H9 (cell line): ENCODE results near the gene POLR3H. TPM values are rescaled to one million over a fixed set of nuclear protein-coding genes. Genes with fewer than 3 reads are reported as not detected.

Experiments used
- DNase-seq: peaks from one replicate; pipeline ENCODE4 v3.0.0-alpha.2; 2017
- H2AFZ ChIP-seq: one replicate; pipeline ENCODE4 v1.6.1; 2013; ENCODE audit warnings: mild to moderate bottlenecking, low read length, control low read depth, moderate library complexity
- H2AK5ac ChIP-seq: 2 replicates; pipeline ENCODE4 v1.6.1; 2013; ENCODE audit warnings: low read length, control low read depth, mixed read lengths; ENCODE audit not compliant: insufficient read length
- H2BK120ac ChIP-seq: one replicate; pipeline ENCODE4 v1.6.1; 2013; ENCODE audit warnings: low read depth, mild to moderate bottlenecking, low read length, control low read depth, inconsistent platforms; ENCODE audit not compliant: poor library complexity, severe bottlenecking
- H2BK12ac ChIP-seq: 2 replicates; pipeline ENCODE4 v1.6.1; 2013; ENCODE audit warnings: low read length, control low read depth, mixed read lengths, low read depth; ENCODE audit not compliant: insufficient read length
- H2BK15ac ChIP-seq: 2 replicates; pipeline ENCODE4 v1.6.1; 2013; ENCODE audit warnings: low read depth, low read length, control low read depth
- H2BK20ac ChIP-seq: one replicate; pipeline ENCODE4 v1.6.1; 2013; ENCODE audit warnings: low read depth, mild to moderate bottlenecking, low read length, control low read depth, inconsistent platforms; ENCODE audit not compliant: poor library complexity, severe bottlenecking
- H2BK5ac ChIP-seq: 2 replicates; pipeline ENCODE4 v1.6.1; 2013; ENCODE audit warnings: low read length, control low read depth, mixed read lengths; ENCODE audit not compliant: insufficient read length
- H3K14ac ChIP-seq: 2 replicates; pipeline ENCODE4 v1.6.1; 2013; ENCODE audit warnings: low read length, control low read depth; ENCODE audit not compliant: insufficient read depth
- H3K18ac ChIP-seq: 2 replicates; pipeline ENCODE4 v1.6.1; 2013; ENCODE audit warnings: low read depth, mild to moderate bottlenecking, mixed read lengths, low read length, control low read depth; ENCODE audit not compliant: insufficient read length
- H3K23ac ChIP-seq: 2 replicates; pipeline ENCODE4 v1.6.1; 2013; ENCODE audit warnings: low read length, control low read depth, mixed read lengths, low read depth; ENCODE audit not compliant: insufficient read length
- H3K23me2 ChIP-seq: 2 replicates; pipeline ENCODE4 v1.6.1; 2013; ENCODE audit warnings: low read depth, mild to moderate bottlenecking, mixed read lengths, low read length, control low read depth; ENCODE audit not compliant: insufficient read length, poor library complexity, severe bottlenecking
- H3K27ac ChIP-seq: 2 replicates; pipeline ENCODE4 v1.5.1; 2013; ENCODE audit warnings: low read length, control low read depth, mixed read lengths, low read depth; ENCODE audit not compliant: insufficient read length
- H3K27me3 ChIP-seq: 2 replicates; pipeline ENCODE4 v1.6.1; 2013; ENCODE audit warnings: low read length, control low read depth, inconsistent platforms; ENCODE audit not compliant: insufficient read depth
- H3K4ac ChIP-seq: 2 replicates; pipeline ENCODE4 v1.6.1; 2013; ENCODE audit warnings: low read depth, mild to moderate bottlenecking, control low read depth, inconsistent platforms, low read length, moderate library complexity
- H3K4me1 ChIP-seq: 2 replicates; pipeline ENCODE4 v1.6.1; 2013; ENCODE audit warnings: low read length, control low read depth, inconsistent platforms; ENCODE audit not compliant: insufficient read depth
- H3K4me2 ChIP-seq: 2 replicates; pipeline ENCODE4 v1.6.1; 2013; ENCODE audit warnings: low read length, control low read depth, mixed read lengths; ENCODE audit not compliant: insufficient read length, insufficient read depth
- H3K56ac ChIP-seq: 2 replicates; pipeline ENCODE4 v1.6.1; 2013; ENCODE audit warnings: low read depth, mild to moderate bottlenecking, mixed read lengths, low read length, control low read depth; ENCODE audit not compliant: insufficient read length
- H3K79me1 ChIP-seq: 2 replicates; pipeline ENCODE4 v1.6.1; 2013; ENCODE audit warnings: low read depth, mild to moderate bottlenecking, moderate library complexity, low read length, control low read depth, inconsistent platforms; ENCODE audit not compliant: insufficient read depth, poor library complexity, severe bottlenecking
- H3K79me2 ChIP-seq: 2 replicates; pipeline ENCODE4 v1.6.1; 2013; ENCODE audit warnings: low read length, control low read depth, inconsistent platforms; ENCODE audit not compliant: insufficient read depth
- H3K9ac ChIP-seq: 2 replicates; pipeline ENCODE4 v1.6.1; 2013; ENCODE audit warnings: low read length, control low read depth, mixed read lengths; ENCODE audit not compliant: insufficient read length; ENCODE audit errors: extremely low read depth
- H3K9me3 ChIP-seq: one replicate; pipeline ENCODE4 v1.6.1; 2013; ENCODE audit warnings: low read depth, low read length, inconsistent platforms; ENCODE audit not compliant: control insufficient read depth
- H3T11ph ChIP-seq: one replicate; pipeline ENCODE4 v1.6.1; 2013; ENCODE audit warnings: mild to moderate bottlenecking, low read length, control low read depth, inconsistent platforms
- H4K20me1 ChIP-seq: one replicate; pipeline ENCODE4 v1.6.1; 2013; ENCODE audit not compliant: control insufficient read depth, insufficient read length, insufficient read depth
- H4K5ac ChIP-seq: 2 replicates; pipeline ENCODE4 v1.6.1; 2013; ENCODE audit warnings: low read depth, mild to moderate bottlenecking, mixed read lengths, low read length, control low read depth; ENCODE audit not compliant: insufficient read length
- H4K8ac ChIP-seq: replicated peaks from 2 replicates; pipeline ENCODE4 v1.6.1; 2013; ENCODE audit warnings: low read length, control low read depth, mixed read lengths, low read depth; ENCODE audit not compliant: insufficient read length
- H4K91ac ChIP-seq: 2 replicates; pipeline ENCODE4 v1.6.1; 2013; ENCODE audit warnings: low read depth, mild to moderate bottlenecking, moderate library complexity, mixed read lengths, low read length, control low read depth; ENCODE audit not compliant: insufficient read length
- H3K27ac Mint-ChIP-seq, 3 experiments: 2 replicates in 2 of 3; 3 replicates in 1 of 3; pipeline ENCODE4 v1.8.0; 2020 to 2021; ENCODE audit warnings: mixed read lengths in 3 of 3, mild to moderate bottlenecking in 1 of 3, moderate library complexity in 1 of 3
- H3K27me3 Mint-ChIP-seq: 2 replicates; pipeline ENCODE4 v1.8.0; 2021; ENCODE audit warnings: low read depth, mild to moderate bottlenecking, moderate library complexity, mixed read lengths
- H3K36me3 Mint-ChIP-seq, 3 experiments: 2 replicates in 2 of 3; 3 replicates in 1 of 3; pipeline ENCODE4 v1.8.0; 2020 to 2021; ENCODE audit warnings: low read depth in 3 of 3, mixed read lengths in 3 of 3; ENCODE audit not compliant: insufficient read depth in 1 of 3
- H3K4me1 Mint-ChIP-seq, 2 experiments: 2 replicates each; pipeline ENCODE4 v1.8.0; 2020; ENCODE audit warnings: mixed read lengths in 2 of 2
- H3K4me3 Mint-ChIP-seq, 2 experiments: 2 replicates in 1 of 2; 3 replicates in 1 of 2; pipeline ENCODE4 v1.8.0; 2020 to 2021; ENCODE audit warnings: mild to moderate bottlenecking in 2 of 2, mixed read lengths in 2 of 2, moderate library complexity in 1 of 2
- H3K9me3 Mint-ChIP-seq, 2 experiments: 2 replicates in 1 of 2; 3 replicates in 1 of 2; pipeline ENCODE4 v1.8.0; 2020; ENCODE audit warnings: mild to moderate bottlenecking in 2 of 2, mixed read lengths in 2 of 2, moderate library complexity in 1 of 2
- WGBS: extraction: QIAGEN DNeasy Blood & Tissue Kit; methylation state at CpG from one replicate; pipeline ENCODE4 v1.1.7; 2013; ENCODE audit warnings: missing lambda C conversion rate, low lambda C conversion rate, mixed read lengths; ENCODE audit not compliant: insufficient read length; ENCODE audit errors: extremely low coverage; 5-methylcytosine and 5-hydroxymethylcytosine counted together
- total RNA-seq: library from RNA; stranded (reverse); gene quantifications from 2 replicates; pipeline ENCODE4 v1.2.1, GENCODE V29; 2021
- TF ChIP-seq, protein P1 (sequence below): fragments of 200-600 bp; sonication (generic); conservative IDR thresholded peaks from 3 replicates; pipeline ENCODE4 v1.8.0; 2021; ENCODE audit warnings: antibody characterized with exemption, mild to moderate bottlenecking

POLR3H gene
- total RNA-seq, 1 experiment from 2014 or later, result 68.2 TPM

DNA sequence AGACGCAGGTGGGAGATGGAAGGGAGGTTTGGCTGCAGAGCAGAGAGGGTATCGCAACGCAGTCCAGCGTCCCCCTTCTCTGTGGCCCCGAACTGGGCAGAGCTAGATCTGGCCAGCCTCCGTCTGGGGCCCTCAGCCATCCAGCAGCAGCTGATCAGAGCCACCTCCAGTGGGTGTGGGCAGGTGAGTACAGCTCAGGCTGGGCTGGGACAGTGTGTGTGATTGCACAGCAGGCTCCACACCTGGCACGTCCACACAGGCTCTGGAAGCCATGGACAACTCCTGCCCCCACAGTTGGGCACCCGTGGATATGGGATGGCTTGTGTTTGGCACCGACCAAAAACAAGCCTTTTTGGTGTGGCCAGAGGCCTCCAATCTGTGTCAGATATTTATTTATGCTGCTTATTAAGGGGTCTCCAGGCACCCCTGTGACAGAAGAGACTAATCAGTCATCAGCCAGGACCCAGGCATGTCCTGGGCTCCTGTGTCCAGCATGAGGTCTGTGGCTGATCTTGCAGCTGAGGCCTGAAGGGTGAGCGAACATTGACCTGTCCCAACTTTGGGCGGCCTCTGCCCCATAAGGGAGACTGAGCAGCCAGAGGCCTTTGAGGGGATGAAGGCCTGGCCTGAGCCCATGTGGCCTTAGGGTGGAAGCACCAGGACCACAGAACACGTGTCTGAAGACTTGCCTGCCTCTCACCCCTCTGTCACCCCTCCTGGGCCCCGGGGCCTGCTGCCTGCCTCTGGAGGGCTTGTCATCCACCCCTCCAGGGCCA lies 18.6 kb downstream of the POLR3H start:
- DNase-seq, result no peak
- no CpG with 5 or more reads among the region's 13 CpGs for WGBS
- no peaks in the 10 kb centered on the region for H4K20me1 ChIP-seq

More for the DNA sequence above, 18.6 kb downstream of the POLR3H start:
- no peak overlapping the region for H2BK5ac ChIP-seq
- H3K23me2 ChIP-seq, result no peaks in the 10 kb centered on the region
- no peak overlapping the region for H2BK20ac ChIP-seq
- H4K5ac ChIP-seq, result no peak overlapping the region
- no peaks in the 10 kb centered on the region for H3K27me3 ChIP-seq
- H3K4ac ChIP-seq, result no peak overlapping the region
- no peak overlapping the region for H3K4me2 ChIP-seq
- H3K9me3 ChIP-seq, result no peaks in the 10 kb centered on the region
- H2AK5ac ChIP-seq, result no peak overlapping the region
- H3K9ac ChIP-seq, result no peak overlapping the region
- H3K27ac ChIP-seq, result no peak overlapping the region
- Mint-ChIP-seq H3K4me3 (no peak overlapping the region), H3K27ac (peak overlapping the region in 2 of 3 experiments; percentile 59 to 92; a peak in 4 of 7 replicates), H3K9me3 (no peaks in the 10 kb centered on the region), H3K36me3 (peaks cover 22 to 61% (median 46%) of the 10 kb centered on the region in 3 experiments), H3K4me1 (0 out of 4 replicates have a peak, but pooled peaks cover 0 to 2% of the 10 kb centered on the region in 2 experiments), H3K27me3 (peaks cover 5% of the 10 kb centered on the region)
- H4K8ac ChIP-seq, result no peak overlapping the region
- no peaks in the 10 kb centered on the region for H3K4me1 ChIP-seq
- H2AFZ ChIP-seq, result no peak overlapping the region
- H3K56ac ChIP-seq, result no peak overlapping the region
- no peak overlapping the region for H4K91ac ChIP-seq
- no peaks in the 10 kb centered on the region for H3K79me1 ChIP-seq
- H3K18ac ChIP-seq, result no peak overlapping the region
- H2BK15ac ChIP-seq, result no peak overlapping the region
- H2BK120ac ChIP-seq, result no peak overlapping the region
- H2BK12ac ChIP-seq, result no peak overlapping the region
- no peak overlapping the region for H3K23ac ChIP-seq
- H3K14ac ChIP-seq, result no peak overlapping the region
- TF ChIP-seq, protein P1, sequence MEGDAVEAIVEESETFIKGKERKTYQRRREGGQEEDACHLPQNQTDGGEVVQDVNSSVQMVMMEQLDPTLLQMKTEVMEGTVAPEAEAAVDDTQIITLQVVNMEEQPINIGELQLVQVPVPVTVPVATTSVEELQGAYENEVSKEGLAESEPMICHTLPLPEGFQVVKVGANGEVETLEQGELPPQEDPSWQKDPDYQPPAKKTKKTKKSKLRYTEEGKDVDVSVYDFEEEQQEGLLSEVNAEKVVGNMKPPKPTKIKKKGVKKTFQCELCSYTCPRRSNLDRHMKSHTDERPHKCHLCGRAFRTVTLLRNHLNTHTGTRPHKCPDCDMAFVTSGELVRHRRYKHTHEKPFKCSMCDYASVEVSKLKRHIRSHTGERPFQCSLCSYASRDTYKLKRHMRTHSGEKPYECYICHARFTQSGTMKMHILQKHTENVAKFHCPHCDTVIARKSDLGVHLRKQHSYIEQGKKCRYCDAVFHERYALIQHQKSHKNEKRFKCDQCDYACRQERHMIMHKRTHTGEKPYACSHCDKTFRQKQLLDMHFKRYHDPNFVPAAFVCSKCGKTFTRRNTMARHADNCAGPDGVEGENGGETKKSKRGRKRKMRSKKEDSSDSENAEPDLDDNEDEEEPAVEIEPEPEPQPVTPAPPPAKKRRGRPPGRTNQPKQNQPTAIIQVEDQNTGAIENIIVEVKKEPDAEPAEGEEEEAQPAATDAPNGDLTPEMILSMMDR, result no peak
- no peaks in the 10 kb centered on the region for H3K79me2 ChIP-seq
- H3T11ph ChIP-seq, result no peak overlapping the region
